Stimulated activated CD4-positive, alpha-beta T cell treated with anti-CD3 and anti-CD28 coated beads, Interleukin-4, amount 100 ng/mL, for 24 hours (primary cell): ENCODE measurements around the gene POLR2J2.
"Not testable (repeated sequence)": the region's sequence is repeated elsewhere in the genome, so short reads cannot be mapped to it uniquely, and the experiment has no call there.

Experiments
- DNase-seq: peaks from one replicate; pipeline ENCODE4 v3.0.0-alpha.2; 2020

Gene POLR2J2

GRCh38 chr7:102667523-102667922 lies 3.9 kb downstream of the POLR2J2 start:
- not testable (repeated sequence) for DNase-seq

GRCh38 chr7:102666850-102667249 lies 4.6 kb downstream of the POLR2J2 start:
- DNase-seq = not testable (repeated sequence)

- DNase-seq = not testable (repeated sequence)
Observed at GRCh38 chr7:102664765-102665164, 6.7 kb downstream of the POLR2J2 start.

GRCh38 chr7:102649924-102650323 lies 21.5 kb downstream of the POLR2J2 start, which contains the start of gene SPDYE2B:
SPDYE2B (plus strand) TSS chr7:102650319; CDS start chr7:102652349, 2,030 bp downstream.
- DNase-seq = not testable (repeated sequence)

- not testable (repeated sequence) for DNase-seq
Observed at GRCh38 chr7:102647813-102648212, 23.6 kb downstream of the POLR2J2 start.

- not testable (repeated sequence) for DNase-seq
Observed at GRCh38 chr7:102643404-102643803, 28.1 kb downstream of the POLR2J2 start.

GRCh38 chr7:102642691-102643090 lies 28.8 kb downstream of the POLR2J2 start, which contains the start of gene UPK3BL1:
UPK3BL1 (minus strand) TSS chr7:102642791; CDS start chr7:102642741, 50 bp downstream.
- not testable (repeated sequence) for DNase-seq

- DNase-seq = not testable (repeated sequence)
Observed at GRCh38 chr7:102638848-102639247, 32.6 kb downstream of the POLR2J2 start.

GRCh38 chr7:102636956-102637355 lies 34.5 kb downstream of the POLR2J2 start:
- not testable (repeated sequence) for DNase-seq

GRCh38 chr7:102635354-102635753 lies 36.1 kb downstream of the POLR2J2 start:
- not testable (repeated sequence) for DNase-seq

- not testable (repeated sequence) for DNase-seq
Observed at GRCh38 chr7:102634299-102634698, 37.2 kb downstream of the POLR2J2 start.

- not testable (repeated sequence) for DNase-seq
Observed at GRCh38 chr7:102630622-102631021, 40.8 kb downstream of the POLR2J2 start.

- DNase-seq = not testable (repeated sequence)
Observed at GRCh38 chr7:102627271-102627904, 44.1 kb downstream of the POLR2J2 start.

GRCh38 chr7:102618122-102618521 lies 53.3 kb downstream of the POLR2J2 start:
- DNase-seq = not testable (repeated sequence)

GRCh38 chr7:102616507-102617125 lies 54.8 kb downstream of the POLR2J2 start, which contains the start of gene RASA4:
RASA4 (minus strand) TSS chr7:102616756; CDS start chr7:102616689, 67 bp downstream.
- peak; percentile 16 for DNase-seq
